Immature natural killer cell (primary cell): ENCODE measurements around the gene FOXP2. TPM values are rescaled to one million over a fixed set of nuclear protein-coding genes. Genes with fewer than 3 reads are reported as not detected.
"Not testable (repeated sequence)": the region's sequence is repeated elsewhere in the genome, so short reads cannot be mapped to it uniquely, and the experiment has no call there.

Source experiments
- DNase-seq, 3 donors: peaks; one replicate each; pipeline ENCODE4 v3.0.0; 2022; ENCODE audit warnings: mixed read lengths in 1 of 3
- H3K27ac Mint-ChIP-seq, 6 donors: one replicate each; pipeline ENCODE4 v1.8.0; 2020; ENCODE audit warnings: mixed read lengths in 6 of 6, mild to moderate bottlenecking in 5 of 6, inconsistent platforms in 4 of 6, moderate library complexity in 3 of 6
- H3K27me3 Mint-ChIP-seq, 3 donors: one replicate each; pipeline ENCODE4 v1.8.0; 2020 to 2021; ENCODE audit warnings: low read depth in 3 of 3, mild to moderate bottlenecking in 3 of 3, mixed read lengths in 3 of 3, moderate library complexity in 3 of 3, inconsistent platforms in 1 of 3
- H3K36me3 Mint-ChIP-seq, 3 donors: one replicate each; pipeline ENCODE4 v1.8.0; 2020; ENCODE audit warnings: mixed read lengths in 3 of 3, inconsistent platforms in 2 of 3, mild to moderate bottlenecking in 2 of 3
- H3K4me1 Mint-ChIP-seq, 2 donors: one replicate each; pipeline ENCODE4 v1.8.0; 2020; ENCODE audit warnings: inconsistent platforms in 2 of 2, mild to moderate bottlenecking in 2 of 2, mixed read lengths in 2 of 2, moderate library complexity in 1 of 2
- H3K4me3 Mint-ChIP-seq, 5 donors: one replicate each; pipeline ENCODE4 v1.8.0; 2020; ENCODE audit warnings: mild to moderate bottlenecking in 5 of 5, mixed read lengths in 5 of 5, inconsistent platforms in 3 of 5, moderate library complexity in 3 of 5
- H3K9me3 Mint-ChIP-seq, 6 donors: one replicate each; pipeline ENCODE4 v1.8.0; 2020; ENCODE audit warnings: mild to moderate bottlenecking in 6 of 6, mixed read lengths in 6 of 6, inconsistent platforms in 4 of 6, moderate library complexity in 3 of 6
- polyA plus RNA-seq, 3 donors: library from polyadenylated mRNA; unstranded; fragments of 300-500 nt; fragmentation: Illumina TruSeq; gene quantifications; one replicate each; pipeline ENCODE4 v1.2.3, GENCODE V29; 2021

FOXP2 gene
- polyA plus RNA-seq, 3 donors from 2014 or later, result not detected

- H3K4me3 Mint-ChIP-seq, result no peak overlapping the region
- H3K36me3 Mint-ChIP-seq, result no peaks in the 10 kb centered on the region
- DNase-seq, result no peak
- H3K27me3 Mint-ChIP-seq, result no peaks in the 10 kb centered on the region
- H3K27ac Mint-ChIP-seq, result no peak overlapping the region
- no peaks in the 10 kb centered on the region for H3K4me1 Mint-ChIP-seq
- peaks cover 0 to 10% (median 2%) of the 10 kb centered on the region in 6 donors for H3K9me3 Mint-ChIP-seq
Measured at GRCh38 chr7:114540291-114540690, 125.7 kb downstream of the FOXP2 start.

GRCh38 chr7:114547346-114547745 is 132.7 kb downstream of the FOXP2 start:
- H3K4me1 Mint-ChIP-seq, H3K4me3 Mint-ChIP-seq, DNase-seq, H3K36me3 Mint-ChIP-seq, H3K27me3 Mint-ChIP-seq, H3K27ac Mint-ChIP-seq: not testable (repeated sequence)
- peaks cover 0 to 12% (median 5%) of the 10 kb centered on the region in 6 donors for H3K9me3 Mint-ChIP-seq

- Mint-ChIP-seq H3K4me3 (no peak overlapping the region), H3K27me3 (no peaks in the 10 kb centered on the region), H3K27ac (no peak overlapping the region), H3K4me1 (no peaks in the 10 kb centered on the region), H3K9me3 (peaks cover 0 to 12% (median 5%) of the 10 kb centered on the region in 6 donors), H3K36me3 (peaks cover 0 to 4% (median 0%) of the 10 kb centered on the region in 3 donors)
- DNase-seq, result no peak
Measured at GRCh38 chr7:114548081-114548980, 133.7 kb downstream of the FOXP2 start.

DNA sequence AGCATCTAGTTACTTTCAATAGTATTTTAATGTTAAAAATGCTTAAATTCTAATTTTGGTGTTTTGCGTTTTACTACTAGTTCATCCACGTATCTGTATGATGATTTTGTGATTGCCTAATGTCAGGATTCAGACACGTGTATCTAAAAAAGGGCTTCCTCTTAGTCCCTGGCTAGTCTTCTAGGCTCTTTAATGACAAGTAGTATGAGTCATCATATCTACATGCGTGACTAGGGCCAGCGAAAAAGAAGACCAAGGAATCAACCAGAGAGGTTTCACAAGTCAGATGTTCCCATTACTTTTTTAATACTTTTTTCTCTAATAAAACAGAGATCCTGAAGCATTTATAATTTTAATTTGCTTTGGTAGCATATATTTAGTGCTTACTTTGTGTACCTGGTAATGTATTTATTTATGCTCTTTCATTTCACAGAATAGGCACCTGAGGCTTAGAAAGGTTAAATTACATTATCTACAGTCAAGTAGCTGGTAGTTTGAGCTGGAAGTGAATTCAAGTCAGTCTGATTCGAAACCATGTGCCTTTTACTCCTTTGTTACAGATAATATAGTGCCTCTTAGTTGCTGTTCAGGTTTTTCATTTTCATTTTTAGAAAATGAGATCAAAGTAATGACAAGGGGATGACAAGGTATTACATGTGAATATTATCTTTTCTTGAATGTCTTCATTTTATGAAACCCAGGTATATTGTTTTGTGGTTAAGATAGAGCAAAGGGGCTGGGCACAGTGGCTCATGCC is 140.3 kb downstream of the FOXP2 start:
- Mint-ChIP-seq H3K4me3 (no peak overlapping the region), H3K27ac (no peak overlapping the region), H3K4me1 (no peaks in the 10 kb centered on the region), H3K27me3 (no peaks in the 10 kb centered on the region), H3K36me3 (peaks cover 0 to 4% (median 0%) of the 10 kb centered on the region in 3 donors), H3K9me3 (peaks cover 0 to 6% (median 3%) of the 10 kb centered on the region in 6 donors)
- no peak for DNase-seq

DNA sequence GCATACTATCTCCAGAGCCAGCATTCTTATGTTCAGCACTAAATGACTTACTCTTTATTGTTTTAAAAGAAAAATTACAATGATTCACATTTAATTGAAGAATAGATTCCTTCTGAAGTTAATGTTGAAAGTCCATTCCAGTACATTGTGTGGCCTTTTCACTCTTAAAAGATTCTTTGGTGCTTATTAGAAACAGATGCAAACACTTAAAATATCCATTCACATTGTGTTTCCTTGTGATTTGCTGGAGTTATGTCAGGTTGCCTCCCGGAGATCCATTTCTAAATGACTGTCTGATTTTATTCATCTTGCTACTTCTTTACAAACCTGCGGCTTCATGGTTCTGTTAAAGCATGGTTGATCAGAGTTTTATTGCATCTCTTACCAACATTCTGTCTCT is 152.8 kb downstream of the FOXP2 start:
- H3K4me3 Mint-ChIP-seq, result no peak overlapping the region
- DNase-seq, result no peak
- H3K9me3 Mint-ChIP-seq, result peaks cover 0 to 3% (median 1%) of the 10 kb centered on the region in 6 donors
- no peaks in the 10 kb centered on the region for H3K4me1 Mint-ChIP-seq
- no peaks in the 10 kb centered on the region for H3K27me3 Mint-ChIP-seq
- H3K27ac Mint-ChIP-seq, result no peak overlapping the region
- no peaks in the 10 kb centered on the region for H3K36me3 Mint-ChIP-seq

GRCh38 chr7:114569220-114569619 is 154.6 kb downstream of the FOXP2 start:
- Mint-ChIP-seq H3K4me3 (no peak overlapping the region), H3K36me3 (no peaks in the 10 kb centered on the region), H3K4me1 (no peaks in the 10 kb centered on the region), H3K27ac (no peak overlapping the region), H3K9me3 (peaks cover 0 to 3% (median 1%) of the 10 kb centered on the region in 6 donors), H3K27me3 (no peaks in the 10 kb centered on the region)
- DNase-seq, result no peak

DNA sequence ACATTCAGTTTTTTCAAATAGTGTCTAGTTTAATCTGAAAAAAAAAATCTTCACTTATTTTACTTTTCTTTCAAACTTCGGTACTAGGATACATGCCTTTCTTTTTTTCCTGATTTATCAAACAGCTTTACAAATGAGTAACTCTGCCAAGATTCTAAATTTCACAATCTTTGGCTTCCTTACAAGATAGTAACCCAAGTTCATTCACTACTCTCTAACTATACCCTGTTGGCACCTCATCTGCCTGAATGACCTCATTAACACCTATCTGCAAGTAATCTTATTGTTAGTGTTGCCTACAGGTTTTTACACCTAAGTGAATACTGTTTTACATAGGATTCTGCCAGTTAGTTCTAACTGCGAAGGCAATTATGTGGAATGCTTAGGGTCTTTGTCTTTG is 159.8 kb downstream of the FOXP2 start:
- no peaks in the 10 kb centered on the region for H3K27me3 Mint-ChIP-seq
- H3K9me3 Mint-ChIP-seq, result peaks cover 0 to 3% (median 0%) of the 10 kb centered on the region in 6 donors
- H3K36me3 Mint-ChIP-seq, result no peaks in the 10 kb centered on the region
- H3K27ac Mint-ChIP-seq, result no peak overlapping the region
- no peak for DNase-seq
- no peaks in the 10 kb centered on the region for H3K4me1 Mint-ChIP-seq
- H3K4me3 Mint-ChIP-seq, result no peak overlapping the region

DNA sequence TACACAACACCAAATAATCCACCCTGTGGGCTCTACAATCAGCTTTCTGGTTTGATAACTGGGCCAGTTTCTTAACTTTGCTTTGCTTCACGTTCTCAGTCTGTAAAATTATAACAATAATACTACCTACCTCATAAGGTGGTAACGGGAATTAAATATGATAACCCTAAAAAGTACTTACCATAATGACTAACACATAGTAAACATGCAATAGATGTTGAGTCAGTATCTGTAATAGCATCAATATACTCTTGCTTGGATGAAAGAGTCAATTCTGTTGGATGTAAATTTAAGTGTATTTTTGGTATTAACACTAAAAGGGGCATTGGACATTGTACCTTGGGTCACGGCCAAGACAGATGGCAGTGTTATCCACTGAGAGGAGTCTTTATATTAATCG is 160.5 kb downstream of the FOXP2 start:
- Mint-ChIP-seq H3K4me1 (no peaks in the 10 kb centered on the region), H3K36me3 (no peaks in the 10 kb centered on the region), H3K4me3 (no peak overlapping the region), H3K27me3 (no peaks in the 10 kb centered on the region), H3K9me3 (peaks cover 0 to 3% (median 0%) of the 10 kb centered on the region in 6 donors), H3K27ac (no peak overlapping the region)
- DNase-seq, result no peak

GRCh38 chr7:114580963-114581362 is 166.3 kb downstream of the FOXP2 start:
- not testable (repeated sequence) for H3K27ac Mint-ChIP-seq, H3K36me3 Mint-ChIP-seq, H3K4me3 Mint-ChIP-seq, DNase-seq, H3K27me3 Mint-ChIP-seq, H3K4me1 Mint-ChIP-seq, H3K9me3 Mint-ChIP-seq

- Mint-ChIP-seq H3K4me3 (no peak overlapping the region), H3K27ac (no peak overlapping the region), H3K9me3 (peaks cover 0 to 6% (median 1%) of the 10 kb centered on the region in 6 donors), H3K36me3 (no peaks in the 10 kb centered on the region), H3K4me1 (no peaks in the 10 kb centered on the region), H3K27me3 (peaks cover 0 to 4% (median 0%) of the 10 kb centered on the region in 3 donors)
- DNase-seq, result no peak
Measured at GRCh38 chr7:114588506-114588905, 173.9 kb downstream of the FOXP2 start.

- Mint-ChIP-seq H3K27ac (no peak overlapping the region), H3K9me3 (peaks cover 0 to 3% (median under 1%) of the 10 kb centered on the region in 6 donors), H3K27me3 (peaks cover 0 to 4% (median 0%) of the 10 kb centered on the region in 3 donors), H3K36me3 (no peaks in the 10 kb centered on the region), H3K4me1 (no peaks in the 10 kb centered on the region), H3K4me3 (no peak overlapping the region)
- DNase-seq, result no peak
Measured at GRCh38 chr7:114589436-114589835, 174.8 kb downstream of the FOXP2 start.

- no peak overlapping the region for H3K4me3 Mint-ChIP-seq
- H3K4me1 Mint-ChIP-seq, result no peaks in the 10 kb centered on the region
- peaks cover 0 to 2% (median 0%) of the 10 kb centered on the region in 6 donors for H3K9me3 Mint-ChIP-seq
- peaks cover 0 to 4% (median 0%) of the 10 kb centered on the region in 3 donors for H3K27me3 Mint-ChIP-seq
- H3K36me3 Mint-ChIP-seq, result no peaks in the 10 kb centered on the region
- H3K27ac Mint-ChIP-seq, result no peak overlapping the region
- DNase-seq, result no peak
Measured at GRCh38 chr7:114590298-114590697, 175.7 kb downstream of the FOXP2 start.

DNA sequence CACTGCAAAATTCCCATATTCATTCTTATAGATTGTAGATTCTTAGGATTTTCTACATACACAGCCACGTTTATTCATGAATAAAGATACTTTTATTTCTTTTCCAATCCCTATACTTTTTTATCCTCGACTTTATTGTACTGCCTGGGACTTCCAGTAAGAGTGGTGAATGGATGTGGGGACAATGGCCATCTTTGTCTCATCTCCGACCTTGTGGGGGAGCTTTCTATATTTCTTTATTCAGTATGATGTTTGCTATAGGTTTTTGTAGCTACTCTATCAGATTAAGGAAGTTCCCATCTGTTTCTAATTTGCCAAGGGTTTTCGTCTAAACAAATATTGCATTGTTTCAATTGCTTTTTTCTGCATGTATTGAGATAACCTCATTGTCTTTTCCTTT is 184.3 kb downstream of the FOXP2 start:
- no peaks in the 10 kb centered on the region for H3K36me3 Mint-ChIP-seq
- H3K4me1 Mint-ChIP-seq, result no peaks in the 10 kb centered on the region
- DNase-seq, result no peak

GRCh38 chr7:114606100-114606499 is 191.5 kb downstream of the FOXP2 start:
- Mint-ChIP-seq H3K9me3 (peaks cover 0 to 6% (median 0%) of the 10 kb centered on the region in 6 donors), H3K4me3 (no peak overlapping the region), H3K27me3 (no peaks in the 10 kb centered on the region), H3K27ac (no peak overlapping the region), H3K36me3 (no peaks in the 10 kb centered on the region), H3K4me1 (no peaks in the 10 kb centered on the region)
- no peak for DNase-seq

More for the DNA sequence above, 184.3 kb downstream of the FOXP2 start:
- Mint-ChIP-seq H3K27me3 (no peaks in the 10 kb centered on the region), H3K4me3 (no peak overlapping the region), H3K27ac (no peak overlapping the region), H3K9me3 (peaks cover 0 to 3% (median 0%) of the 10 kb centered on the region in 6 donors)
